HG03571 (cell line): ENCODE measurements around the gene FBXW11.
A peak's percentile ranks its signal among the peaks of the same experiment; 100 is the strongest.
"Not testable (repeated sequence)": the region's sequence is repeated elsewhere in the genome, so short reads cannot be mapped to it uniquely, and the experiment has no call there.

ENCODE experiments used
- ATAC-seq: cut with Tn5 transposase; IDR thresholded peaks from one replicate; pipeline ENCODE4 v1.9.1; 2021; ENCODE audit not compliant: unreplicated experiment

FBXW11 gene

DNA sequence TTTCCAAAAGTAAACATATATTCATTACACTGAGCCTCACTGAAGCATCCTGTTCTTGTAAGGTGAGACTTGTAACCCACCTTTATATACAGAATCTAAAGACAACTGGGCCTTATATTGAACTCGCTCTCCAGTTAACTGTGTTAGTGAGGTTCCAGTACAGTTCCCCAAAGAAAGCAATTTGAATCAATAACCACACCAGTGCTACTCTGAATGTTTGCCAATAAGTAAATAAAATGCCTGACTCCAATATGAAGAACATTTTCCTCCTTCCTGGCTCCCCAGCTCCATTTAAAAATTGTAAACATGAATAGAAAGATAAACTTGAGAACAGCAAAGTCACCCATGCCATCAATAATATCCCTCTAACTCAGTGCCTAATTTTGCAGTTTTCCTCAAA is 50.1 kb downstream of the FBXW11 start:
- ATAC-seq = no peak

DNA sequence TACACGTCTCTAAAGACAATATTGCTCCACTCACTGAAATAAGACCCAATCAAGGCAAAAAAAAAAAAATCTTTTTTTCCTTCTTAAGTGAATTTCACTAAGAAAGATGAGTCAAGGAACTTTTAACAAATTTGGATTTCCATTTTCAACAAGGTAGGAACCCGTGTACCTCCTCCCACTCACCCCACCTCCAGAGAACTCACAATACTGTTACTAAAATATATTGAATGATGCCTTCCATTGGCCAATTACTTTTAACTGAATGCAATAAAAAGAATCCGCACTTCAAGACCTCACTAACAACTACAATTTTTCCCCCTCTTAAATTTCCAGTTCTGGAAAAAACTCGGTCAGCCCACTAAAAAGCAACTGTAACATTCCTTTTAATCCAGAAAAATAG is 50.7 kb downstream of the FBXW11 start:
- ATAC-seq = no peak

DNA sequence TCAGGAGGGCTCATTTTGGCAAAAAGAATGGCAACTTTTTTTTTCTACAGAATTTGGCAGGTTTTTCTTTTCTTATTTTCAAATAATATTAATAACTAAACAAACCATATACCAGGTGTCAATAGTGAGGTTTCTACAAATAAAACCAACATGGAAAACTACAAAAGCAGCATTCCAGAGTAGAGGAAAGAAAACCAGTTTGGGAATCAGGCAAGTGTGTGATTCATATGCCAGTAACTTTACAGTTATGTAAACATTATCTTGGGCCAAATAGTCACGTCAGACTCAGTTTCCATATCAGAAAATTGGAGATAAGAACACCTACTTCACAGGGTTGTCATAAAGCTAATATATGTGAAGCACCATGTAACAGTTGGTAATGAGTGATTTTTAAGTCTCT is 51.7 kb downstream of the FBXW11 start:
- ATAC-seq = no peak

DNA sequence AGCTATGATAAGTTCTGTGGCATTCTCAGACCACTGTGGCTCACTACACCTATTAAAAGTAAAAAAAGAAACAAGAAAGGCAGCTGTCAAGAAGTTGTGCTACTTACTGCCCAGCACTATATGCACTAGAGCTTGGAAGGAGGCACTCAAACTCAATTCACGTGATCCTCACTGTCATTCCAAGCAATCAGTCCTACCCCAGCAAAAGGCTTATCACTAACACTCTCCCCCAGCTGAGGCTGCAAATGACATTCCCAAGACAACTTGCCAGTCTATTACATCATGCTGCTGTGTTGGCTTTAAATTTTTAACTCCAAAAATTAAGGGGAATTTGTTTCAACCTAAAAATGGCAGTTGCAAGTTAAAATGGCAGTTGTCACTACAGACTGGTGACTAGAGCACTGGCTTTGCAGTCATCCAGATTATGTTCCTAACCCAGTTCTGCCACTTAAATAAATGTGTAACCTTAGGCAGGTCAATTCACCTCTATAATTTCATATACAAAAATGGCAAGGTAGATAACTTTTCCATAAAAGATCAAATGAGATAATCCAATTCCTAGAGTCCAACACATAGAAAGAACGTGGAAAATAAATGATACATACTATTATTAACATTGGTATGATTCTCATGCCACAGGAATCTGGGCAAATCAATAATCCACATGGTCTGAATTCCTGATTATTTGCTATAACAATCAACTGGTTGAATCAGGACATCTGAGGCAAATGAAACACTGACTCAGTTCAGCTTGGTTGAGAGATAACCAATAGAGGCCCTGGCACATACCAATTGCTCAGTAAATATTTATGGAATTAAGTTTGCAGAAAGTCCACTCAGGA is 52.4 kb downstream of the FBXW11 start:
- ATAC-seq = no peak

DNA sequence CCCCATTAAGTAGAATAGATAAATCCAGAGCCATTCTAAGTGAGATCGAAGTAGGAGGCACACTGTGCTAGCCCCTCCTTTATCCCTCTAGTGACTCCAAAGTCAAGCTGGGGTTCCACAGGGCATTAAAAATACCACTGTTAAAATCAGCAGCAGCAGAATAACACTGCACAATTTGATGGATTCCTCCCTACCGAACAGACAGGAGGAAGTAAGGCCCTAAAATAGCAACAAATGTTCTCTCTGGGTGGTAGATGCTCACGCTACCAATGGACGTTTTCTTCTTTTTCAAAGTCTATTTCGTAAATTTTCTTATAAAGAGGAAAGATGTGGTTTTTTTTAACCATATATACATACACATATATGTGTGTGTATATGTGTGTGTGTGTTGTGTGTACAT is 54.4 kb downstream of the FBXW11 start:
- no peak for ATAC-seq

- ATAC-seq = no peak
Observed at GRCh38 chr5:171951218-171951617, 55.2 kb downstream of the FBXW11 start.

GRCh38 chr5:171946000-171946781 is 60.2 kb downstream of the FBXW11 start:
- ATAC-seq = no peak

DNA sequence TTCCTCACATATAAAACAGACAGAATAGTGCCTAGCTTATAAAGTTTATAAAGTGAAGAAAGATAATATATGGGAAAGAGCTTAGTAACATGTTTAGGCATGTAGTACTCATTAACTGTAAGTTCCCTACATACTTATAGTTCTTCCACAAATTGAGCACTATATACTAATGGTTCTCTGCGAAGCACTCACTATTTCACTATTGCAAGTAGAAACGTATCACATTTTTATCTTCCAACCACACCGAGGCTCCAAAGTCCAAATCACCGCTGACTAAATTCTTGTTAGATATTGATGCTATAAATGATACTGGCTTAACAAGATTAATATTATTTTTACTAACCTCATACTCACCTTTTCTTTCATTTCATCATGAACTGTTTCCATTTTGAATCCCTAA is 61.0 kb downstream of the FBXW11 start:
- no peak for ATAC-seq

GRCh38 chr5:171945066-171945465 is 61.4 kb downstream of the FBXW11 start:
- ATAC-seq = no peak

DNA sequence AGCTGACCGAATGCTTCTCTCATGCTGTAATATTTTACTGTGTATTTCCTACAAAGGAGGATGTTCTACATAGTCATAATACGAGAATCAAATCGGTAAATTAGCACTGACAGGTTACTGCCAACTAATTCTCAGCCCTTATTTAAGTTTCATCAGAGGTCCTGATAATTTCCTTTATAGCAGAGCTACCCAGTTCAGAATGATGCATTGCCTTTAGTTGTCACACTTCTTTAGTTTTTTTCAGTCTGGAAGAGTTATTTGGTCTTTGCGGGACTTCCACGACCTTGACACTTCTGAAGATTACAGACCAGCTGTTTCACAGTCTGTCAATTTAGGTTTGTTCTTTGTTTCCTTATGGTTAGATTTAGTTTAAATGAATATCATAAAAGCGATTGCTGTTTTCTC is 64.3 kb downstream of the FBXW11 start:
- not testable (repeated sequence) for ATAC-seq

GRCh38 chr5:171941675-171942074 is 64.8 kb downstream of the FBXW11 start:
- ATAC-seq = not testable (repeated sequence)

GRCh38 chr5:171941275-171941674 is 65.2 kb downstream of the FBXW11 start:
- ATAC-seq = peak; percentile 45

- no peak for ATAC-seq
Observed at GRCh38 chr5:171939951-171940350, 66.5 kb downstream of the FBXW11 start.

DNA sequence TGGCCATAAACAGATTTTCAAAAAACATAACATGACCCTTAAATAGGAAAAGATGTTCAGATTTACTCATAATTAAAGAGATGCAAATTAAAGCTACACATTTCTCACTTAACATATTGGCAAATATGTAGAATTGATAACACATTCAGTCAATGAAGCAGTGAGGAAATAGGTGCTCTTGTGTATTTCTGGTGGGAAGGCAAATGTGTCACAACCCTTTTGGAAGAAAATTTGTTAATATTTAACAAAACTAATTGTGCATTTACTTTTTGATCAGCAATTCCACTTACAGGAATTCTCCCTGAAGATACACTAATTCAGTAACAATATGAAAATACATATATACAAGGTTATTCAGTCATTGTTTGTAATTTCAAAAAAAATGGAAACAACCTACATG is 68.1 kb downstream of the FBXW11 start:
- ATAC-seq = no peak

DNA sequence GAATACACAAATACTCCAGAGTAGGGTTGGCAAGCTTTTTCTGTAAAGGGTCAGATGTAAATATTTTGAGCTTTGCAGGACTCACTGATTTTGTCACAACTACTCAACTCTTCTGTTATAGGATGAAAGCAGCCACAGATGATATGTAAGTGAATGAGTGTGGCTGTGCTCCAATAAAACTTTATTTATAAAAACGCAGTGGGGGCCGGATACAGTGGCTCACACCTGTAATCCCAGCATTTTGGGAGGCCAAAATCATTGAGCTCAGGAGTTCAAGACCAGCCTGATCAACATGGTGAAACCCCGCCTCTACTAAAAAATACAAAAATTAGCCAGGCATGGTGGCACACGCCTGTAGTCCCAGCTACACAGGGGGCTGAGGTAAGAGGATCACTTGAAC is 69.1 kb downstream of the FBXW11 start:
- no peak for ATAC-seq

DNA sequence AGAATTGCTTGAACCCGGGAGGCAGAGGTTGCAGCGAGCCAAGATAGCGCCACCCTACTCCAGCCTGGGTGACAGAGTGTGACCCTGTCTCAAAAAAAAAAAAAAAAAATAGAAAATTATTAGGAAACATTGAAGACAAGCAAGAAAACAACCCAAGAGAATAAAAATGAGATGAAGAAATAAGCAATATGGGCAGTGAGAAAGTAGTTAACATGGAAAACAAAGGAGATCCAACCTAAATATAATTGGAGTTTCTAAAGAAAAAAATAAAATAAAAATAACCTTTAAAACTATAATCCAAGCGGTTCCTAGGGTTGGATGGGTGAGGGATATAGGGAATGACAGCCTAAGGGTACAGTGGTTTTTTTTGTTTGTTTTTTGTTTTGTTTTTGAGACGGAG is 71.9 kb downstream of the FBXW11 start:
- ATAC-seq = no peak

- ATAC-seq = no peak
Observed at GRCh38 chr5:171931163-171931562, 75.3 kb downstream of the FBXW11 start.

- no peak for ATAC-seq
Observed at GRCh38 chr5:171927345-171927941, 79.0 kb downstream of the FBXW11 start.

- ATAC-seq = peak; percentile 69
Observed at GRCh38 chr5:171926311-171926710, 80.1 kb downstream of the FBXW11 start.

DNA sequence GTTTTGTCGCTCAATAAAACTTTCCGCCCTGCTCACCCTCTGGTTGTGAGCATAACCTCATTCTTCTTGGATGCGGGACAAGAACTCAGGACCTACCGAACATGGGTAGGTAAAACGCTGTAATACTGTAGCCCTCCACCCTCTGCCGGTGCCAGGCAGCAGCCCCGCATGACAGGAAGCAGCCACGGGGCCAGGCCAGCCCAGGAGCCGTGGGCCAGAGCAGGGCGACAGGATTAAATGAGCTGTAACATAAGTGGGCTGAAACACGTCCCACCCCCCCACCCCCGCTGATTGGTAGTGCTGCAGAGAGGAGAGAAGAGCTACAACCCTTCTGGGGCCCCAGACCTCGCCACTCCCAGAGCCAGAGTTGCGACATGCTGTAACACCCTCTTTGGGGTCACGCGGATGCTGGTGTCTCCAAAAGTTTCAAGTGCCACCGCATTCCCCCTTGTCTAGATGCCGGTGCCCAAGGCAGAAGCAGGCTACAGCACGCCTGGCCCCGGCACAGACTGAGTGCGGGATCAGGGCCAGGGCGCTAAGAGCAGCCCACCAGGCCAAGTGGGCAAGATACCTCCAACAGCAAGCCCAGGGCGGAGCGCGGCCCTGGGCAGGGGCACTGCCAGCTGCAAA is 81.8 kb downstream of the FBXW11 start:
- ATAC-seq = no peak

DNA sequence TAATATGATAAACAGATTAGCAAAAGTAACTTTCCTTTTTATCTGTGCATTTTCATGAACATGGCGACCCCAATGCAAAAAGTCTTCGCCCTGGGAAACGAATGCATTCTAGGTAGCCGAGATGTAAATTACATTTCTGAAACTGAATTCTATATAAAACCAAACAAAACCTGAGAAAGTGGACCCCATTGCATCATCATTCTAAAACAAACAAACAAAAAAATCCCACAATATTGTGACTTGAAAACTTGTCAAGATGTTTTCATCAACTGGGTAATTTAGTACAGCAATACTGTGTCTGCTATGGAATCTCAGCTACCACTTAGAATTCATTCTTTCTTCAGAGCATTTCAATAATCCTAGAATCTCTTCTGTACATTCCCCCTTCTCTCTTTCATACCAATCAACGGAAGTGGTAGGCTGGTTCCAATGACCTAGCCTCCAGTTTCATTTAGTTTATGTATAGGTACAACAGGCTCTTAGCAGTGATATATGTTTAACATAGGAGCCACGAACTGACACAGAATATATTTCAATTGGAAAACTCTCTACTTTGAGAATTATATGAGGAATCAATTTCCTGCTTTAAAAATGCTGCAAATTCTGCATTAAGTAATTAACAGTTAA is 85.6 kb downstream of the FBXW11 start:
- ATAC-seq = no peak
